DND-41 (cell line): ENCODE measurements around the gene NLRP7.
"Not testable (repeated sequence)": the region's sequence is repeated elsewhere in the genome, so short reads cannot be mapped to it uniquely, and the experiment has no call there.

Experiments
- EZH2 ChIP-seq: IDR thresholded peaks from 3 replicates; pipeline ENCODE4 v1.6.1; 2012; ENCODE audit warnings: borderline replicate concordance, low read depth, mild to moderate bottlenecking, moderate library complexity, low read length, inconsistent platforms; ENCODE audit not compliant: severe bottlenecking
- TF ChIP-seq, protein P1 (sequence below): IDR thresholded peaks from 2 replicates; pipeline ENCODE4 v1.5.1; 2012; ENCODE audit warnings: borderline replicate concordance, low read length, moderate library complexity, mild to moderate bottlenecking; ENCODE audit not compliant: poor library complexity, severe bottlenecking; ENCODE audit errors: extremely low read depth

DNA sequence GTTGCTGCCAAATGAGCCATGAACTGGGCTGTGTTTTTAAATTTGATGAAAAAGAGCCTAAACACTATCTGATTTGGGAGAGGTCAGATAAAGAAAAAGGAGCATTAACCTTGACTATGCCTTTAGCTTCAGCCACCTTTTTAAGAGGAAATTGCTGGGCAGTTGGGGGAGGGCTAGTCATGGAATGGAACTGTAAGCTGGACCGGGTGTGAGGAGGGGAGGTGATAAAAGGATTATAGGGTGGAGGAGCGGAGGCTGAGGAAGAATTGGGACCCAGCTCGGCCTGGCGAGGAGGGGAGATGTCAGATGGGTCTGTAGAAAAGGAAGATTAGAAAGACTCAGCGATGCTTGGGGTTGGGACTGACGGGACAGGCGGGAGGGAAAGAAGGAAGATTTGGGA is 48.6 kb downstream of the NLRP7 start:
- TF ChIP-seq, protein P1, sequence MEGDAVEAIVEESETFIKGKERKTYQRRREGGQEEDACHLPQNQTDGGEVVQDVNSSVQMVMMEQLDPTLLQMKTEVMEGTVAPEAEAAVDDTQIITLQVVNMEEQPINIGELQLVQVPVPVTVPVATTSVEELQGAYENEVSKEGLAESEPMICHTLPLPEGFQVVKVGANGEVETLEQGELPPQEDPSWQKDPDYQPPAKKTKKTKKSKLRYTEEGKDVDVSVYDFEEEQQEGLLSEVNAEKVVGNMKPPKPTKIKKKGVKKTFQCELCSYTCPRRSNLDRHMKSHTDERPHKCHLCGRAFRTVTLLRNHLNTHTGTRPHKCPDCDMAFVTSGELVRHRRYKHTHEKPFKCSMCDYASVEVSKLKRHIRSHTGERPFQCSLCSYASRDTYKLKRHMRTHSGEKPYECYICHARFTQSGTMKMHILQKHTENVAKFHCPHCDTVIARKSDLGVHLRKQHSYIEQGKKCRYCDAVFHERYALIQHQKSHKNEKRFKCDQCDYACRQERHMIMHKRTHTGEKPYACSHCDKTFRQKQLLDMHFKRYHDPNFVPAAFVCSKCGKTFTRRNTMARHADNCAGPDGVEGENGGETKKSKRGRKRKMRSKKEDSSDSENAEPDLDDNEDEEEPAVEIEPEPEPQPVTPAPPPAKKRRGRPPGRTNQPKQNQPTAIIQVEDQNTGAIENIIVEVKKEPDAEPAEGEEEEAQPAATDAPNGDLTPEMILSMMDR: not testable (repeated sequence)
- not testable (repeated sequence) for TF ChIP-seq EZH2
